NCI-H1417 treated with DMSO at 0.1 percent for 48 hours (cell line): Measurements from ENCODE around the gene HMOX2.

ENCODE experiments used
- DNase-seq: peaks from one replicate; lab custom pipeline; 2025; lab: John Stamatoyannopoulos, UW

The HMOX2 gene

GRCh38 chr16:4505356-4506147 is 29.4 kb downstream of the HMOX2 start:
- no peak for DNase-seq

GRCh38 chr16:4506450-4506849 is 30.3 kb downstream of the HMOX2 start:
- no peak for DNase-seq

GRCh38 chr16:4507588-4508345 is 31.6 kb downstream of the HMOX2 start:
- no peak for DNase-seq

GRCh38 chr16:4508806-4509205 is 32.6 kb downstream of the HMOX2 start:
- DNase-seq: no peak

- DNase-seq: no peak
Measured at GRCh38 chr16:4509420-4509819, 33.2 kb downstream of the HMOX2 start.

GRCh38 chr16:4510131-4510530 is 33.9 kb downstream of the HMOX2 start:
- no peak for DNase-seq

GRCh38 chr16:4510747-4511426 is 34.7 kb downstream of the HMOX2 start:
- no peak for DNase-seq

GRCh38 chr16:4511441-4512082 is 35.4 kb downstream of the HMOX2 start:
- no peak for DNase-seq

GRCh38 chr16:4512473-4512872 is 36.3 kb downstream of the HMOX2 start:
- no peak for DNase-seq

GRCh38 chr16:4513086-4513860 is 37.1 kb downstream of the HMOX2 start:
- DNase-seq: no peak

- no peak for DNase-seq
Measured at GRCh38 chr16:4513881-4514280, 37.7 kb downstream of the HMOX2 start.

- no peak for DNase-seq
Measured at GRCh38 chr16:4514606-4515005, 38.4 kb downstream of the HMOX2 start.

- no peak for DNase-seq
Measured at GRCh38 chr16:4515611-4516233, 39.5 kb downstream of the HMOX2 start.

GRCh38 chr16:4517812-4518680 is 41.8 kb downstream of the HMOX2 start:
- DNase-seq: no peak

- no peak for DNase-seq
Measured at GRCh38 chr16:4519274-4520058, 43.3 kb downstream of the HMOX2 start.

- DNase-seq: no peak
Measured at GRCh38 chr16:4520913-4521312, 44.7 kb downstream of the HMOX2 start.

GRCh38 chr16:4522051-4522581 is 45.9 kb downstream of the HMOX2 start:
- no peak for DNase-seq

- no peak for DNase-seq
Measured at GRCh38 chr16:4523686-4524085, 47.5 kb downstream of the HMOX2 start.

GRCh38 chr16:4524571-4524970 is 48.4 kb downstream of the HMOX2 start:
- DNase-seq: no peak
